ENCODE data around the gene SNX25. TPM values are rescaled to one million over a fixed set of nuclear protein-coding genes. Genes with fewer than 3 reads are reported as not detected.

The SNX25 gene
- total and polyA plus RNA-seq, 8 donors, result 4.8 to 15.0 (median 10.9) TPM

- intact Hi-C loops (cut with DNase I), result no loop called here
- DNase-seq (no peak), FAIRE-seq (no peak), ATAC-seq (no peak)
- Histone ChIP-seq H3K4me1 (peaks cover 0 to 3% (median 0%) of the 10 kb centered on the region in 3 donors), H3K27ac (no peak overlapping the region), H3K9me3 (no peaks in the 10 kb centered on the region), H3K4me3 (no peak overlapping the region), H3K36me3 (no peaks in the 10 kb centered on the region), H3K27me3 (no peaks in the 10 kb centered on the region)
- no peak for TF ChIP-seq CTCF (IDR thresholded peaks at IDR 0.05)
- 85 to 89% methylated on average over 7 of the region's 7 CpGs for WGBS, 2 donors
Measured at GRCh38 chr4:185374027-185374426, 164.6 kb downstream of the SNX25 start.

- Histone ChIP-seq H3K4me3 (no peak overlapping the region), H3K9me3 (no peaks in the 10 kb centered on the region), H3K4me1 (peaks cover 0 to 8% (median 0%) of the 10 kb centered on the region in 3 donors), H3K36me3 (no peaks in the 10 kb centered on the region), H3K27ac (no peak overlapping the region), H3K27me3 (no peaks in the 10 kb centered on the region)
- intact Hi-C loops (cut with DNase I), result no loop called here
- WGBS, 2 donors, result 91% methylated on average over 6 of the region's 6 CpGs
- no peak for DNase-seq
- no peak for ATAC-seq
- FAIRE-seq, result no peak
- no peak for TF ChIP-seq CTCF (IDR thresholded peaks at IDR 0.05)
Measured at GRCh38 chr4:185374573-185374972, 165.2 kb downstream of the SNX25 start.

GRCh38 chr4:185378264-185378663 lies 168.9 kb downstream of the SNX25 start:
- Histone ChIP-seq H3K36me3 (no peaks in the 10 kb centered on the region), H3K27ac (no peak overlapping the region), H3K9me3 (no peaks in the 10 kb centered on the region), H3K27me3 (no peaks in the 10 kb centered on the region), H3K4me3 (no peak overlapping the region), H3K4me1 (peaks cover 0 to 21% (median 11%) of the 10 kb centered on the region in 3 donors)
- no peak for ATAC-seq
- TF ChIP-seq CTCF (IDR thresholded peaks at IDR 0.05), result no peak
- FAIRE-seq, result no peak
- 88 to 95% methylated on average over 6 of the region's 6 CpGs for WGBS, 2 donors
- DNase-seq, result no peak
- intact Hi-C loops (cut with DNase I), result no loop called here

- DNase-seq (peak in 5 of 6 donors; percentile 49 to 75 (median 54)), ATAC-seq (peak; percentile 78 to 83 (median 80)), FAIRE-seq (no peak)
- WGBS, 2 donors, result 55 to 62% methylated on average over 13 of the region's 13 CpGs
- Histone ChIP-seq H3K27ac (peak overlapping the region in 3 of 4 donors; percentile 20 to 57 (median 29)), H3K9me3 (no peaks in the 10 kb centered on the region), H3K4me3 (no peak overlapping the region), H3K4me1 (peaks cover 8 to 32% (median 22%) of the 10 kb centered on the region in 3 donors), H3K27me3 (no peaks in the 10 kb centered on the region), H3K36me3 (no peaks in the 10 kb centered on the region)
- TF ChIP-seq CTCF (IDR thresholded peaks at IDR 0.05), result no peak
- intact Hi-C loops (cut with DNase I), result no loop called here
Measured at GRCh38 chr4:185379326-185380295, 170.2 kb downstream of the SNX25 start.

- Histone ChIP-seq H3K27ac (peak overlapping the region in 3 of 4 donors; percentile 20 to 57 (median 29)), H3K4me1 (peaks cover 8 to 32% (median 22%) of the 10 kb centered on the region in 3 donors), H3K9me3 (no peaks in the 10 kb centered on the region), H3K4me3 (no peak overlapping the region), H3K36me3 (no peaks in the 10 kb centered on the region), H3K27me3 (no peaks in the 10 kb centered on the region)
- intact Hi-C loops (cut with DNase I), result no loop called here
- DNase-seq, result no peak
- no peak for TF ChIP-seq CTCF (IDR thresholded peaks at IDR 0.05)
- FAIRE-seq, result no peak
- no peak for ATAC-seq
- 85 to 90% methylated on average over 1 of the region's 1 CpG for WGBS, 2 donors
Measured at GRCh38 chr4:185380320-185380719, 170.9 kb downstream of the SNX25 start.
